Glomerular visceral epithelial cell (primary cell): ENCODE results near the gene PI4KA.
A peak's percentile ranks its signal among the peaks of the same experiment; 100 is the strongest.

Source experiments
- DNase-seq: peaks from one replicate; pipeline ENCODE4 v3.0.0-alpha.2; 2016; ENCODE audit errors: extremely low spot score

Gene PI4KA

GRCh38 chr22:20816559-20816958 lies 42.1 kb downstream of the PI4KA start:
- no peak for DNase-seq

- no peak for DNase-seq
Observed at GRCh38 chr22:20815477-20816050, 43.0 kb downstream of the PI4KA start.

- no peak for DNase-seq
Observed at GRCh38 chr22:20814221-20814808, 44.3 kb downstream of the PI4KA start.

- no peak for DNase-seq
Observed at GRCh38 chr22:20813056-20813455, 45.6 kb downstream of the PI4KA start.

- no peak for DNase-seq
Observed at GRCh38 chr22:20811971-20812660, 46.5 kb downstream of the PI4KA start.

- no peak for DNase-seq
Observed at GRCh38 chr22:20811171-20811570, 47.4 kb downstream of the PI4KA start.

GRCh38 chr22:20810645-20811044 lies 48.0 kb downstream of the PI4KA start:
- DNase-seq, result no peak

GRCh38 chr22:20809538-20810185 lies 48.9 kb downstream of the PI4KA start:
- DNase-seq, result no peak

- DNase-seq, result no peak
Observed at GRCh38 chr22:20808844-20809243, 49.8 kb downstream of the PI4KA start.

GRCh38 chr22:20807315-20807752 lies 51.3 kb downstream of the PI4KA start:
- peak; percentile 60 for DNase-seq

- DNase-seq, result no peak
Observed at GRCh38 chr22:20805972-20806471, 52.6 kb downstream of the PI4KA start.

- DNase-seq, result no peak
Observed at GRCh38 chr22:20804650-20805049, 54.0 kb downstream of the PI4KA start.

GRCh38 chr22:20803696-20804324 lies 54.8 kb downstream of the PI4KA start:
- DNase-seq, result peak; percentile 16

GRCh38 chr22:20802922-20803553 lies 55.6 kb downstream of the PI4KA start:
- no peak for DNase-seq

GRCh38 chr22:20802452-20802851 lies 56.2 kb downstream of the PI4KA start:
- no peak for DNase-seq

GRCh38 chr22:20799449-20799848 lies 59.2 kb downstream of the PI4KA start:
- no peak for DNase-seq

- DNase-seq, result no peak
Observed at GRCh38 chr22:20798974-20799373, 59.6 kb downstream of the PI4KA start.

GRCh38 chr22:20798218-20798617 lies 60.4 kb downstream of the PI4KA start:
- DNase-seq, result no peak

GRCh38 chr22:20796731-20797130 lies 61.9 kb downstream of the PI4KA start:
- DNase-seq, result no peak

GRCh38 chr22:20794650-20795413 lies 63.8 kb downstream of the PI4KA start:
- no peak for DNase-seq
